Neural progenitor cell (in vitro differentiated cells): ENCODE results near the gene CCDC141. TPM values are rescaled to one million over a fixed set of nuclear protein-coding genes. Genes with fewer than 3 reads are reported as not detected.

ENCODE experiments used
- DNase-seq: peaks from one replicate; pipeline ENCODE4 v3.0.0-alpha.2; 2016; ENCODE audit warnings: low spot score
- H2AFZ ChIP-seq: fragments of 200-600 bp; sonication (generic); replicated peaks from 2 replicates; pipeline ENCODE4 v1.6.1; 2016; ENCODE audit warnings: antibody characterized with exemption
- H3F3A ChIP-seq: fragments of 200-600 bp; sonication (generic); 2 replicates; pipeline ENCODE4 v1.6.1; 2016; ENCODE audit warnings: antibody characterized with exemption, low read depth
- H3K27ac ChIP-seq: fragments of 200-600 bp; sonication (generic); 2 replicates; pipeline ENCODE4 v1.5.1; 2016; ENCODE audit warnings: mild to moderate bottlenecking
- H3K27me3 ChIP-seq: fragments of 200-600 bp; sonication (generic); 2 replicates; pipeline ENCODE4 v1.6.1; 2016; ENCODE audit warnings: mild to moderate bottlenecking, moderate library complexity
- H3K36me3 ChIP-seq: fragments of 200-600 bp; sonication (generic); 2 replicates; pipeline ENCODE4 v1.5.1; 2016
- H3K4me1 ChIP-seq: fragments of 200-600 bp; sonication (generic); 2 replicates; pipeline ENCODE4 v1.6.1; 2016; ENCODE audit warnings: mixed run types
- H3K4me2 ChIP-seq: fragments of 200-600 bp; sonication (generic); 2 replicates; pipeline ENCODE4 v1.6.1; 2016
- H3K4me3 ChIP-seq: fragments of 200-600 bp; sonication (generic); 2 replicates; pipeline ENCODE4 v1.5.1; 2016
- H3K79me2 ChIP-seq: fragments of 200-600 bp; sonication (generic); 2 replicates; pipeline ENCODE4 v1.6.1; 2016; ENCODE audit warnings: low read depth
- H3K9ac ChIP-seq: fragments of 200-600 bp; sonication (generic); 2 replicates; pipeline ENCODE4 v1.6.1; 2016
- H3K9me3 ChIP-seq: fragments of 200-600 bp; sonication (generic); 2 replicates; pipeline ENCODE4 v1.5.1; 2016; ENCODE audit warnings: low read depth
- H4K20me1 ChIP-seq: fragments of 200-600 bp; sonication (generic); 2 replicates; pipeline ENCODE4 v1.6.1; 2016; ENCODE audit warnings: low read depth
- H3K27ac Mint-ChIP-seq: 3 replicates; pipeline ENCODE4 v1.8.0; 2021; ENCODE audit warnings: mixed read lengths
- H3K27me3 Mint-ChIP-seq: 2 replicates; pipeline ENCODE4 v1.8.0; 2022; ENCODE audit warnings: low read depth, mild to moderate bottlenecking, inconsistent platforms, moderate library complexity, mixed read lengths; ENCODE audit not compliant: insufficient read depth
- H3K36me3 Mint-ChIP-seq: 3 replicates; pipeline ENCODE4 v1.8.0; 2021; ENCODE audit warnings: mixed read lengths
- H3K4me1 Mint-ChIP-seq: 3 replicates; pipeline ENCODE4 v1.8.0; 2021; ENCODE audit warnings: mixed read lengths
- H3K4me3 Mint-ChIP-seq: 3 replicates; pipeline ENCODE4 v1.8.0; 2021; ENCODE audit warnings: mild to moderate bottlenecking, moderate library complexity, mixed read lengths
- H3K9me3 Mint-ChIP-seq: 3 replicates; pipeline ENCODE4 v1.8.0; 2020; ENCODE audit warnings: mixed read lengths
- CTCF ChIP-seq: fragments of 200-600 bp; sonication (generic); IDR thresholded peaks from 2 replicates; pipeline ENCODE4 v1.5.1; 2017; ENCODE audit warnings: antibody characterized with exemption, mild to moderate bottlenecking
- EZH2 ChIP-seq: fragments of 200-600 bp; sonication (generic); IDR thresholded peaks from 2 replicates; pipeline ENCODE4 v1.6.1; 2017; ENCODE audit warnings: antibody characterized with exemption, mild to moderate bottlenecking, moderate library complexity
- EZH2phosphoT487 ChIP-seq: fragments of 200-600 bp; sonication (generic); IDR thresholded peaks from 2 replicates; pipeline ENCODE4 v1.6.1; 2017; ENCODE audit warnings: antibody characterized with exemption
- total RNA-seq: library from RNA; depleted of rRNA; stranded (reverse); fragments of >200 nt; gene quantifications from 2 replicates; pipeline ENCODE4 v1.2.3, GENCODE V29; 2015; ENCODE audit warnings: low replicate concordance

The CCDC141 gene
- total RNA-seq, 1 donor from 2014 or later = 1.8 TPM

GRCh38 chr2:178886006-178886405 is 163.9 kb downstream of the CCDC141 start:
- Mint-ChIP-seq H3K36me3 (no peaks in the 10 kb centered on the region), H3K27ac (no peak overlapping the region), H3K4me3 (no peak overlapping the region), H3K27me3 (no peaks in the 10 kb centered on the region), H3K9me3 (no peaks in the 10 kb centered on the region), H3K4me1 (no peaks in the 10 kb centered on the region)
- DNase-seq = no peak
- H3K4me1 ChIP-seq = no peaks in the 10 kb centered on the region
- no peaks in the 10 kb centered on the region for H3K36me3 ChIP-seq
- no peak overlapping the region for H3K4me3 ChIP-seq
- H3K9ac ChIP-seq = no peak overlapping the region
- no peaks in the 10 kb centered on the region for H3K27me3 ChIP-seq
- TF ChIP-seq CTCF (no peak), EZH2 (no peak), EZH2phosphoT487 (no peak)
- no peak overlapping the region for H3K4me2 ChIP-seq
- H3K9me3 ChIP-seq = no peaks in the 10 kb centered on the region
- no peaks in the 10 kb centered on the region for H3F3A ChIP-seq
- no peaks in the 10 kb centered on the region for H4K20me1 ChIP-seq
- no peak overlapping the region for H2AFZ ChIP-seq
- H3K27ac ChIP-seq = no peak overlapping the region
- no peaks in the 10 kb centered on the region for H3K79me2 ChIP-seq

GRCh38 chr2:178884440-178884839 is 165.5 kb downstream of the CCDC141 start:
- H3K27ac Mint-ChIP-seq = no peak overlapping the region

GRCh38 chr2:178882666-178883440 is 167.1 kb downstream of the CCDC141 start:
- H3K9me3 Mint-ChIP-seq = no peaks in the 10 kb centered on the region
- no peak for TF ChIP-seq CTCF
- TF ChIP-seq EZH2phosphoT487 = no peak
- TF ChIP-seq EZH2 = no peak
- no peaks in the 10 kb centered on the region for H3K4me1 ChIP-seq
- no peaks in the 10 kb centered on the region for H3K4me1 Mint-ChIP-seq
- no peak overlapping the region for H3K27ac ChIP-seq
- no peak overlapping the region for H3K9ac ChIP-seq
- H3K4me2 ChIP-seq = no peak overlapping the region
- no peaks in the 10 kb centered on the region for H3K36me3 Mint-ChIP-seq
- no peaks in the 10 kb centered on the region for H3K27me3 Mint-ChIP-seq
- no peaks in the 10 kb centered on the region for H3K9me3 ChIP-seq
- H3K79me2 ChIP-seq = no peaks in the 10 kb centered on the region
- no peaks in the 10 kb centered on the region for H3K27me3 ChIP-seq
- DNase-seq = no peak
- H3K36me3 ChIP-seq = no peaks in the 10 kb centered on the region
- no peak overlapping the region for H2AFZ ChIP-seq
- H3K27ac Mint-ChIP-seq = no peak overlapping the region
- no peaks in the 10 kb centered on the region for H4K20me1 ChIP-seq
- no peak overlapping the region for H3K4me3 Mint-ChIP-seq
- H3F3A ChIP-seq = no peaks in the 10 kb centered on the region
- H3K4me3 ChIP-seq = no peak overlapping the region

More at GRCh38 chr2:178884440-178884839, 165.5 kb downstream of the CCDC141 start:
- Histone ChIP-seq H3K27me3 (no peaks in the 10 kb centered on the region), H3K4me1 (no peaks in the 10 kb centered on the region), H3K79me2 (no peaks in the 10 kb centered on the region), H3F3A (no peaks in the 10 kb centered on the region), H3K36me3 (no peaks in the 10 kb centered on the region), H3K9me3 (no peaks in the 10 kb centered on the region), H4K20me1 (no peaks in the 10 kb centered on the region), H3K4me2 (no peak overlapping the region), H3K27ac (no peak overlapping the region), H3K9ac (no peak overlapping the region), H3K4me3 (no peak overlapping the region), H2AFZ (no peak overlapping the region)
- Mint-ChIP-seq H3K9me3 (no peaks in the 10 kb centered on the region), H3K36me3 (no peaks in the 10 kb centered on the region), H3K4me1 (no peaks in the 10 kb centered on the region), H3K27me3 (no peaks in the 10 kb centered on the region), H3K4me3 (no peak overlapping the region)
- no peak for DNase-seq
- no peak for TF ChIP-seq CTCF
- no peak for TF ChIP-seq EZH2
- no peak for TF ChIP-seq EZH2phosphoT487
